Measurements from ENCODE around the gene RAPGEF2. TPM values are rescaled to one million over a fixed set of nuclear protein-coding genes. Genes with fewer than 3 reads are reported as not detected.

The RAPGEF2 gene
- total RNA-seq, 1 experiment from 2014 or later: 37.1 TPM

DNA sequence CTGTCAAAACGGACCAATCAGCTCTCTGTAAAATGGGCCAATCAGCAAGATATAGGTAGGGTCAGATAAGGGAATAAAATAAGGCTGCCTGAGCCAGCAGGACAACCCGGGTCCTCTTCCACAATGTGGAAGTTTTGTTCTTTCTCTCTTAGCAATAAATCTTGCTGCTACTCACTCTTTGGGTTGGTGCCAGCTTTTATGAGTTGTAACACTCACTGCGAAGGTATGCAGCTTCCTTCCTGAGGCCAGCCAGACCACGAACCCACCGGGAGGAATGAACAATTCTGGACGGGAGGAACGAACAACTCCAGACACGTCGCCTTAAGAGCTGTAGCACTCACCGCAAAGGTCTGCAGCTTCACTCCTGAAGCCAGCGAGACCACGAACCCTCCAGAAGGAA, 287.8 kb downstream of the RAPGEF2 start:
- no peak overlapping the region for H3T11ph ChIP-seq (ENCODE audit: low read length)
- no peak overlapping the region for H4K91ac ChIP-seq (ENCODE audit: insufficient read length, low read depth, low read length)
- no peaks in the 10 kb centered on the region; the same call in 1 of the 2 replicates for H3K27me3 ChIP-seq (ENCODE audit: insufficient read depth, low read length)
- no peak overlapping the region for H2BK20ac ChIP-seq (ENCODE audit: low read depth, low read length, poor library complexity, severe bottlenecking)
- H2AK5ac ChIP-seq (ENCODE audit: insufficient read length, low read length): no peak overlapping the region
- TF ChIP-seq CTCF (conservative IDR thresholded peaks at IDR 0.05): no peak
- no peak overlapping the region for H3K56ac ChIP-seq (ENCODE audit: insufficient read length, low read depth, low read length)
- H3K23ac ChIP-seq (ENCODE audit: insufficient read length, low read depth, low read length): no peak overlapping the region
- no peak overlapping the region for H4K8ac ChIP-seq (replicated peaks; ENCODE audit: insufficient read length, low read depth, low read length)
- H2BK12ac ChIP-seq (ENCODE audit: insufficient read length, low read depth, low read length): no peak overlapping the region
- no peak overlapping the region for H3K4ac ChIP-seq (ENCODE audit: low read depth, low read length)
- H3K27ac ChIP-seq (ENCODE audit: insufficient read length, low read depth, low read length): no peak overlapping the region
- H3K23me2 ChIP-seq (ENCODE audit: insufficient read length, low read depth, low read length, poor library complexity, severe bottlenecking): no peaks in the 10 kb centered on the region
- no peak overlapping the region for H3K9ac ChIP-seq (ENCODE audit: extremely low read depth, insufficient read length, low read length)
- H3K4me1 ChIP-seq (ENCODE audit: insufficient read depth, low read length): no peaks in the 10 kb centered on the region
- no peaks in the 10 kb centered on the region for H3K79me2 ChIP-seq (ENCODE audit: insufficient read depth, low read length)
- Mint-ChIP-seq H3K9me3 (peaks cover 9 to 12% of the 10 kb centered on the region in 2 experiments; a peak in 3 of 5 replicates), H3K27ac (no peak overlapping the region), H3K4me1 (peaks cover 3% of the 10 kb centered on the region in 2 experiments; a peak in 2 of 4 replicates), H3K36me3 (ENCODE audit: insufficient read depth in 1 of 3, low read depth in 3 of 3) (peaks cover 0 to 8% (median 0%) of the 10 kb centered on the region in 3 experiments; a peak in 3 of 7 replicates), H3K4me3 (no peak overlapping the region), H3K27me3 (ENCODE audit: low read depth) (peaks cover 71% of the 10 kb centered on the region)
- no peak overlapping the region for H4K5ac ChIP-seq (ENCODE audit: insufficient read length, low read depth, low read length)
- H3K4me2 ChIP-seq (ENCODE audit: insufficient read depth, insufficient read length, low read length): no peak overlapping the region
- H3K9me3 ChIP-seq (ENCODE audit: control insufficient read depth, low read depth, low read length): no peaks in the 10 kb centered on the region
- H2AFZ ChIP-seq (ENCODE audit: low read length): no peak overlapping the region
- no CpG with 5 or more reads among the region's 12 CpGs for WGBS (ENCODE audit: extremely low coverage, insufficient read length, low lambda C conversion rate)
- H2BK5ac ChIP-seq (ENCODE audit: insufficient read length, low read length): no peak overlapping the region
- no peak overlapping the region for H3K14ac ChIP-seq (ENCODE audit: insufficient read depth, low read length)
- no peaks in the 10 kb centered on the region for H3K79me1 ChIP-seq (ENCODE audit: insufficient read depth, low read depth, low read length, poor library complexity, severe bottlenecking)
- no peak for DNase-seq
- no peaks in the 10 kb centered on the region for H4K20me1 ChIP-seq (ENCODE audit: control insufficient read depth, insufficient read depth, insufficient read length)
- no peak overlapping the region for H3K18ac ChIP-seq (ENCODE audit: insufficient read length, low read depth, low read length)
- no peak overlapping the region for H2BK120ac ChIP-seq (ENCODE audit: low read depth, low read length, poor library complexity, severe bottlenecking)
- H2BK15ac ChIP-seq (ENCODE audit: low read depth, low read length): no peak overlapping the region
